Activated CD4-positive, alpha-beta T cell treated with anti-CD3 and anti-CD28 coated beads, Interleukin-2, amount 50 U/mL, for 1 hour (primary cell): ENCODE data around the gene MIF4GD.
"Not testable (repeated sequence)": the region's sequence is repeated elsewhere in the genome, so short reads cannot be mapped to it uniquely, and the experiment has no call there.

Experiments used
- DNase-seq: peaks from one replicate; pipeline ENCODE4 v3.0.0-alpha.2; 2020

MIF4GD gene

GRCh38 chr17:75257228-75257627 is 13.8 kb downstream of the MIF4GD start:
- not testable (repeated sequence) for DNase-seq

- not testable (repeated sequence) for DNase-seq
Observed at GRCh38 chr17:75255954-75256698, 14.9 kb downstream of the MIF4GD start.

- DNase-seq: no peak
Observed at GRCh38 chr17:75252039-75252816, 18.8 kb downstream of the MIF4GD start.

GRCh38 chr17:75250009-75250471 is 21.0 kb downstream of the MIF4GD start:
- peak; percentile 74 for DNase-seq

- DNase-seq: no peak
Observed at GRCh38 chr17:75249564-75249963, 21.5 kb downstream of the MIF4GD start.

- DNase-seq: no peak
Observed at GRCh38 chr17:75246404-75246803, 24.6 kb downstream of the MIF4GD start.

GRCh38 chr17:75245011-75245410 is 26.0 kb downstream of the MIF4GD start:
- no peak for DNase-seq

- no peak for DNase-seq
Observed at GRCh38 chr17:75244133-75244866, 26.7 kb downstream of the MIF4GD start.

- peak; percentile 35 for DNase-seq
Observed at GRCh38 chr17:75242461-75243042, 28.5 kb downstream of the MIF4GD start.

- DNase-seq: peak; percentile 21
Observed at GRCh38 chr17:75241996-75242460, 29.0 kb downstream of the MIF4GD start.

- DNase-seq: no peak
Observed at GRCh38 chr17:75241502-75241901, 29.5 kb downstream of the MIF4GD start.

- no peak for DNase-seq
Observed at GRCh38 chr17:75241143-75241430, 29.9 kb downstream of the MIF4GD start.

GRCh38 chr17:75240394-75241142 is 30.5 kb downstream of the MIF4GD start:
- peak; percentile 30 for DNase-seq

GRCh38 chr17:75239778-75240393 is 31.1 kb downstream of the MIF4GD start:
- no peak for DNase-seq

- DNase-seq: no peak
Observed at GRCh38 chr17:75239214-75239613, 31.8 kb downstream of the MIF4GD start.

- DNase-seq: peak; percentile 63
Observed at GRCh38 chr17:75238684-75239191, 32.3 kb downstream of the MIF4GD start.

- no peak for DNase-seq
Observed at GRCh38 chr17:75238020-75238580, 32.9 kb downstream of the MIF4GD start.

GRCh38 chr17:75237100-75238014 is 33.7 kb downstream of the MIF4GD start:
- DNase-seq: no peak

GRCh38 chr17:75232786-75233185 is 38.2 kb downstream of the MIF4GD start:
- no peak for DNase-seq
